Lower leg skin (tissue), 3 donors: ENCODE measurements around the gene ASXL2.

Experiments
- POLR2A ChIP-seq, 2 donors: fragments of 450-650 bp; IDR thresholded peaks; one replicate each; pipeline ENCODE4 v1.6.1; 2016 to 2017; ENCODE audit warnings: antibody characterized with exemption in 2 of 2, mild to moderate bottlenecking in 1 of 2, moderate library complexity in 1 of 2
- TF ChIP-seq, protein P1 (sequence below), 3 donors: fragments of 450-650 bp; IDR thresholded peaks; one replicate each; pipeline ENCODE4 v1.5.1; 2016; ENCODE audit warnings: antibody characterized with exemption in 3 of 3, mild to moderate bottlenecking in 3 of 3, moderate library complexity in 2 of 3

DNA sequence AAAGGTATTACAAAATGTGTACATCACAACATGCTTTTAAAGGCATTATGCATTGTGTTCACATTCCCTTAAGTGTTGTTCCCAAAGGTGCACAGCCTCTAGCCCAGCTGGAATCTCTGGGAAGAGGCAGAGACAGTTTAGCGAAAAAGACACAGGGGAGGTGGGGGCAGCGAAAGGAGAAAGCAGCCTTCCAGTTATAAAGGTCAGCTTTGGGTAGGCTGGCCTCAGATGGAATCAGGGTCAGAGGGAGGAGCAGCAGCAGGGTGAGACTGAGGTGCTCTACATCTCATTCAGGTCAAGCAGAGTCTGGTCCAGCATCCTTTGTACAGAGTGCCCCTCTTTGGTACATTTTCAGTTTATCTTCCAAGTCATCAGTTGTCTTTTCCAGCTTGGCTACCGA is 68.6 kb downstream of the ASXL2 start:
- TF ChIP-seq, protein P1, sequence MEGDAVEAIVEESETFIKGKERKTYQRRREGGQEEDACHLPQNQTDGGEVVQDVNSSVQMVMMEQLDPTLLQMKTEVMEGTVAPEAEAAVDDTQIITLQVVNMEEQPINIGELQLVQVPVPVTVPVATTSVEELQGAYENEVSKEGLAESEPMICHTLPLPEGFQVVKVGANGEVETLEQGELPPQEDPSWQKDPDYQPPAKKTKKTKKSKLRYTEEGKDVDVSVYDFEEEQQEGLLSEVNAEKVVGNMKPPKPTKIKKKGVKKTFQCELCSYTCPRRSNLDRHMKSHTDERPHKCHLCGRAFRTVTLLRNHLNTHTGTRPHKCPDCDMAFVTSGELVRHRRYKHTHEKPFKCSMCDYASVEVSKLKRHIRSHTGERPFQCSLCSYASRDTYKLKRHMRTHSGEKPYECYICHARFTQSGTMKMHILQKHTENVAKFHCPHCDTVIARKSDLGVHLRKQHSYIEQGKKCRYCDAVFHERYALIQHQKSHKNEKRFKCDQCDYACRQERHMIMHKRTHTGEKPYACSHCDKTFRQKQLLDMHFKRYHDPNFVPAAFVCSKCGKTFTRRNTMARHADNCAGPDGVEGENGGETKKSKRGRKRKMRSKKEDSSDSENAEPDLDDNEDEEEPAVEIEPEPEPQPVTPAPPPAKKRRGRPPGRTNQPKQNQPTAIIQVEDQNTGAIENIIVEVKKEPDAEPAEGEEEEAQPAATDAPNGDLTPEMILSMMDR (IDR thresholded peaks at IDR 0.05), result no peak
- no peak for TF ChIP-seq POLR2A (IDR thresholded peaks at IDR 0.05)
